ENCODE measurements around the gene KRT25. TPM values are rescaled to one million over a fixed set of nuclear protein-coding genes. Genes with fewer than 3 reads are reported as not detected.

KRT25 gene
- total RNA-seq, 4 donors from 2014 or later = not detected

DNA sequence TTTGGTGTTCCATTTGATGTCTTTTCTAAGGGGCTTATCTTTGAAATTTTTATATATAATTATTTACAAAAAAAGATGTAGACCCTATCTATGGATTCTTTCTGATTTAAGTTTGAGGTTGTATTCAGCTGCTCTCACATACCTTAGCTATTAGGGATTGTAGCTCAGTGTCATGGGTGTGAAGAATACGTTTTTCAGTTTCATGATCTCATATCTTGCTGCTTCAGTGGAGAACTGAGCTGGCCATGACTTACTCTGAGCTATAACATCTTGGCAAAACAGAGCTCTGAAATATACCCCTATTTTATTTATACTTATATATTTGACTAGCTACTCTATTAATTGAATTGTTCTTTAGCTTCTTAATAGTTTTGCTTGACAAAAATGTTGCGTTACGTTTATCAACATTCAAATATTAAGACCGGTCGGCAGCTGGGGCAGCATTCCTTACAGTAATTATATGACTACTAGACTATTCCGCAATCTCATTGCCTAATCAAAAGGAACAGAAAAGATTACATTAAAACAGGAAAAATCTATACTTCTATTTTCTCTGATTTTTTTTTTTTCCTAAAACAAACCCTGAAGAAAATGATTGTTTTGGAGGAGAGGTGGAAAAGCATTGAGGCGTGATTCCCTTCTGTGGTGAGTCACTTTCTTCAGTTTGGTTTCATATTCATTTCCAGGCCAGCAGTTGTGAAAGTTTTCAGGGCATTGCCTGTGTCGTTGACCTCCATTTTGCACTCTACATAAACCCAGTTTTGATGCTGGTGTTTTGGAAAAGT, 27.5 kb downstream of the KRT25 start:
- no peak for DNase-seq (ENCODE audit: low spot score)
- TF ChIP-seq, protein P1, sequence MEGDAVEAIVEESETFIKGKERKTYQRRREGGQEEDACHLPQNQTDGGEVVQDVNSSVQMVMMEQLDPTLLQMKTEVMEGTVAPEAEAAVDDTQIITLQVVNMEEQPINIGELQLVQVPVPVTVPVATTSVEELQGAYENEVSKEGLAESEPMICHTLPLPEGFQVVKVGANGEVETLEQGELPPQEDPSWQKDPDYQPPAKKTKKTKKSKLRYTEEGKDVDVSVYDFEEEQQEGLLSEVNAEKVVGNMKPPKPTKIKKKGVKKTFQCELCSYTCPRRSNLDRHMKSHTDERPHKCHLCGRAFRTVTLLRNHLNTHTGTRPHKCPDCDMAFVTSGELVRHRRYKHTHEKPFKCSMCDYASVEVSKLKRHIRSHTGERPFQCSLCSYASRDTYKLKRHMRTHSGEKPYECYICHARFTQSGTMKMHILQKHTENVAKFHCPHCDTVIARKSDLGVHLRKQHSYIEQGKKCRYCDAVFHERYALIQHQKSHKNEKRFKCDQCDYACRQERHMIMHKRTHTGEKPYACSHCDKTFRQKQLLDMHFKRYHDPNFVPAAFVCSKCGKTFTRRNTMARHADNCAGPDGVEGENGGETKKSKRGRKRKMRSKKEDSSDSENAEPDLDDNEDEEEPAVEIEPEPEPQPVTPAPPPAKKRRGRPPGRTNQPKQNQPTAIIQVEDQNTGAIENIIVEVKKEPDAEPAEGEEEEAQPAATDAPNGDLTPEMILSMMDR (IDR thresholded peaks at IDR 0.05) = no peak
- ATAC-seq (ENCODE audit: low FRiP score) = no peak

DNA sequence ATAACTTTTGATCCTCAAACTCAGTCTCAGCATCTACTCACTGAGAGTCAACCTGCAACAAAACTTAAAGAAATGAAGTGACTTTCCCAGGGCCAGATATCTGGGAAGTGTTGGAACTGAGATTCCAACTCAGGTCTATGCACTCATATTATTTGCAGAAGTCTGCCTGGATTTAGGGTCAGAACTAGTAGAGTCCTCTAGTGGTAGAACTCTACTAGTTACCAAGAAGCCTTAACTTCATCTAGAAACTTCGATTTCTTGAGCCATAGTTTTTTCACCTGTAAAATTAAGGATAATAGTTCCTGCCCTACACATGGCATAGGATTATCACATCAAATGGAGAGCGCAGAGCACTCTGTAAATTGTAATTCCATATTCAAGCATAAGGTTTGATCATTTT, 28.2 kb downstream of the KRT25 start:
- DNase-seq (ENCODE audit: low spot score) (no peak), ATAC-seq (ENCODE audit: low FRiP score) (no peak)

DNA sequence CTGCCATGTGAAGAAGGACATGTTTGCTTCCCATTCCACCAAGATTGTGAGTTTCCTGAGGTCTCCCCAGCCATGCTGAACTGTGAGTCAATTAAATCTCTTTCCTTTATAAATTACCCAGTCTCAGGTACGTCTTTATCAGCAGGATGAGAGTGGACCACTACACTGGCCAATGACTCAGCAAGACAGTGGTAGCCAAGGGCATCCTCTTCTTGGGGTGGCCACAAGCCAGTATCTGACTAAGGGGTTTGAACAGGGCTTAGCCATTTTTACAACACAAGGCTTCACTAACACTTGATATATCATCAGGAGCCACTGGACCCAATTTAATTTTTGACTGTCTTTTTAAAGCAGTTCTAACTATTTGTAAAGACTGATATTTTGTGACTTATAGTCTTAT, 30.5 kb downstream of the KRT25 start:
- DNase-seq (ENCODE audit: low spot score) = no peak
- TF ChIP-seq, protein P1 (IDR thresholded peaks at IDR 0.05) = no peak
- ATAC-seq (ENCODE audit: low FRiP score) = no peak

More for the DNA sequence above, 28.2 kb downstream of the KRT25 start:
- TF ChIP-seq, protein P1 (IDR thresholded peaks at IDR 0.05) = no peak

DNA sequence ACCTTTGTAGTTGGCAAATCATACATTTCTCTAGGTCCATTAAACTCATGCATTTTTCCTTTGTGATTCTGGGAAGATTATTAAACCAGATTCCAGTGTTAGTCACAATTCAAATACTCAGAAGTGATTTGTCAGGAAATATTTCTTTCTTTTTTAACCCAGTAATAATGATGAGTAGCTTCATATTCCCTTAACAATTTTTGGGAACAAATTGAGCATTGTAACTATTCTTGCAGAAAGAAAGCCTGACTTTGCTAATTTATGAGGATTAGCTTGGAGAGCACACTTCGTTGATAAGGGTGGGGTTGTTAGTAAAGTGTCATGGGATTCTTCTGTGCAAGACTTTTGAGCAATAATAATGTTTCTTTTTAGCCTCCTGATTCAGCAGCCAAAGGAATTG, 32.9 kb downstream of the KRT25 start:
- TF ChIP-seq, protein P1 (IDR thresholded peaks at IDR 0.05) = no peak
- DNase-seq (ENCODE audit: low spot score) = no peak
- no peak for ATAC-seq (ENCODE audit: low FRiP score)

DNA sequence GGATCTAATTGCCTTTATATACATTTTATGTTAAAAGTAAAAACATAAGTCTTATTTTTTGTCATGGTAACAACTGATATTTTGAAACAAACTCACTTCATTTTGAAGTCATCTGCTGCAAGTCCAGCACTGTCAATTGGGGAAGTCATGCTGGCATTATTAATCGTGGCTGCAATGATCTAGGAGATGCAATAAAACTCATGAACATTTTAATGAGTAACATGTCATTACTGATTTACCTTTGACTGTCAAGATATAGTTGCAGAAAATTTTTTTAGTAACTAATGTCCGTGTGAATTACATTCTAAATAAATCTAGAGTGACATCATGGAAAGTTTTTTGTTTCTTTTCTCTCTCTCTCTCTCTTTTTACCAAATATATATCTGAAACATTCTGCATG, 34.2 kb downstream of the KRT25 start:
- DNase-seq (ENCODE audit: low spot score) (no peak), ATAC-seq (ENCODE audit: low FRiP score) (no peak)
- TF ChIP-seq, protein P1 (IDR thresholded peaks at IDR 0.05) = no peak

DNA sequence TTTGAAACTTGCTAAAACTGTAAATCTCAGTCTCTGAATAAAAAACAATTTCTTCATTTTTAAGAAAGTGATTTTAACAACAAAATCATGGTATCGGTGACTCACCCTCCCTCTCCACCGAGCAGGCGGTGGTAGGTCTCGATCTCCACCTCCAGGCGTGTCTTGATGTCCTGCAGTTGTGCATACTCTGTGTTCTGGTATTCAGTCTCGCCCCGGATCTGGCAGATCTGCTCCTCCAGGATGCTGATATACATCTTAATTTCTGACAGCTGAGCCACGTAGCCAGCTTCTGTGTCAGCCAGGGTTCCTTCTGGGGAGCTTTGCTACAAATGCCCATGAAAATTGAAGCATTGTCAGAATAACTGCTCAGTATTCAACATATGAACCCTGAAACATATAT, 36.2 kb downstream of the KRT25 start:
- DNase-seq (ENCODE audit: low spot score) = no peak
- TF ChIP-seq, protein P1 (IDR thresholded peaks at IDR 0.05) = no peak
- ATAC-seq (ENCODE audit: low FRiP score) = no peak

DNA sequence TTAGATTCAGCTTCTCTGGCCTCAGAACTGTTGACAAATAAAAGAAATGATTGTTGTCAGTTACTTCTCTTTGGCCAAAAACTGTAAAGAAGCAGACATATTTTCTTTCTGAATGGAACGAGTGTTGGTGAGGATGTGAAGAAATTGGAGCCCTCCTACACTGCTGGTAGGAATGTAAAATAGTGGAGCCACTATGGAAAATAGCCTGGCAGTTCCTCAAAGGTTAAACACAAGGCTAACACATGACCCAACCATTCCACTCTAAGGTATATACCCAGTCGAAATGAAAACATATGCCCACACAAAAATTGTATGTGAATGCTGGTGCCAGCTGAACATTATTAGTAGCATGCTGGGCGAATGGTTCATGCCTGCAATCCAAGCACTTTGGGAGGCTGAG, 37.4 kb downstream of the KRT25 start:
- TF ChIP-seq, protein P1 (IDR thresholded peaks at IDR 0.05) = no peak
- ATAC-seq (ENCODE audit: low FRiP score) (no peak), DNase-seq (ENCODE audit: low spot score) (no peak)

Data from omental fat pad (tissue), 4 donors.